Fibroblast of peridontal ligament (primary cell): Measurements from ENCODE around the gene CSHL1.
"Not testable (repeated sequence)": the region's sequence is repeated elsewhere in the genome, so short reads cannot be mapped to it uniquely, and the experiment has no call there.

Experiments used
- DNase-seq: peaks from one replicate; pipeline ENCODE4 v3.0.0-alpha.2; 2010; ENCODE audit errors: extremely low read depth

Gene CSHL1

GRCh38 chr17:63940584-63940983, 29.5 kb upstream of the CSHL1 start:
- DNase-seq: no peak

DNA sequence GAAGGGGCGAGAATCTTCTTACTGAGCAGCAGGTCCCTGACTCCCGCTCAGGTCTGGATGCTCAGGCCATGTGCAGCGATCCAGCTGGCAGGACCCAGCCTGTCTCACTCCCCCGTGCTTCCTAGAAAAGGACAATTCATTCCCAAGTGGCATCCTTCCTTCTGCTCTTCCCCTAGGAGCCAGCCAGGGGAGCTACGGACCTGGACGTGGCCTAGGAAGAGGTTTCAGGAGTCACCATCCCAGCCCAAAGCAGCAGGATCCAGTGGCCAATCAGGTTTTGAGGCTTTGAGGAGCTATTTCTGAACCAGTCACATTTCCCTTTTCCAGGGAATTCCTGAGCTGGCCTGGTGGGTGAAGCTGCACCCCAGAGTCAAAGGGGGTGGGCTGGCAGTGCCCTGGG, 28.8 kb upstream of the CSHL1 start:
- no peak for DNase-seq

DNA sequence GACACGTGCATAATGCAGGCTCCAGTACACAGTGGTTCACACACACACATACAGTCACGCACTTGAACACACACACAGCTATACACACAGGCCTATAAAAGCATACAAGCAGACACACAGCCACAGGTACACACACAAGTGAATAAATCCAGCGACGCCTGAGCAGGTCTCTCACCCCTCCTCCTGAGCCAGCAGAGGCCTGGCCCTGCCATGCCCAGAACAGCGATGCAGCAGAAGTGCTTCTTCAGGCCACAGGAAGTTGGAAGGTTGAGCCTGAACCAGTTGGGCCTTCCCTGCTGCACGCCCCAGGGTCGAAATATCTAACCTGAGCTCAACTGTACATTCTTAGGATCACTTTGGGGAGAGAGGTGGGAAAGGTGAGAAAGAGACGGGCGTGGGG, 28.3 kb upstream of the CSHL1 start:
- no peak for DNase-seq

GRCh38 chr17:63937920-63938319, 26.9 kb upstream of the CSHL1 start:
- DNase-seq: no peak

GRCh38 chr17:63937319-63937718, 26.3 kb upstream of the CSHL1 start:
- no peak for DNase-seq

- no peak for DNase-seq
Measured at GRCh38 chr17:63934183-63935112, 23.4 kb upstream of the CSHL1 start.

DNA sequence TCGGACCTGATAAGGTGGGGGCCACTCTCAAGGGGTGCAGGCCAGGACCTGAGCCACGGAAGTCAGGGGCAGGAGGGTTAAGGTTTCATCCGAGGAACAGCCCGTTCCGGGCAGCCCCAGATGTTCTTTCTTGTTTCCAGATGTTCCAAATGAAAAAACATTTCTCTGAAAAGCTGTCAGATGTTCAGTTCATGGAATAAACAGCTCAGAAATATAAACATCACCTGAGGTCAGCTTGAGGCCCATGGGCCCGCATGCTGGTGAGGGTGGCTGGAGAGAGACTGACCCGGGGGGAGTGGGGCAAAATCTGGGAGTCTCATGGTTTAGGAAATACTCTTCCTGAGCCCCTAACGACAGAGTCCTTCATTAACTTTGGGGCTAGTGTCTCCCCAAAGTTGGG, 22.5 kb upstream of the CSHL1 start:
- DNase-seq: no peak

- DNase-seq: no peak
Measured at GRCh38 chr17:63932721-63933120, 21.7 kb upstream of the CSHL1 start.

DNA sequence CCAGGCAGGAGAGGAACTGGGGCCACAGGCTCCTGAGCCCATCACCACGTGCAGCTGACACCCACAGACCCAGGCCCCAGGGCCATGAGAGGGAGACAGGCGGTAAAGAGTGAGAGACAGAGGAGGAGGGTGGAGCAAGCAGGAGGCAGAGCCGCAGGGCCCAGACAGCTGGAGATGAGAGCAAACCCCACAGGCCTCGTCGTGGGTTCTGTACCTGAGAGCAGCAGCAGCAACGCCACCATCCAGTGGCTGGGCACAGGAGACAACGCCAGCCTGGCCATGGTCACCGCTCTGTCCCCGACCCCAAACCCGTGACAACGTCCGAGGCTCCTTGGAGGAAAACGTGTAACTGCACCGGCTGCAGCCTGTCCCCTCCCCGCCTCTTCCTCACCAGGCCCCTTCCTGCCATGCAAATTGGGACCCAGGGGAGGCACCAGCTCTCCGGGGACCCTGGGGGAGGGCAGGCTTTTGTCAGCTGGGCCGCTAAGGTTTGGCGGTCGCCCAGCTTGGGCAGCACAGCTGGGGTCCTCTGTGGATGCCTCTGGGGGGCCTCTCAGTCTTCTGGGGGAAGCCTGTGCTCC, 21.0 kb upstream of the CSHL1 start, which contains the start of gene CD79B:
TSS of gene CD79B (minus strand) at position 351 of the 581 bp plus-strand sequence. CDS start at position 281, 70 bp downstream.
- no peak for DNase-seq

- DNase-seq: no peak
Measured at GRCh38 chr17:63930951-63931575, 20.0 kb upstream of the CSHL1 start.

DNA sequence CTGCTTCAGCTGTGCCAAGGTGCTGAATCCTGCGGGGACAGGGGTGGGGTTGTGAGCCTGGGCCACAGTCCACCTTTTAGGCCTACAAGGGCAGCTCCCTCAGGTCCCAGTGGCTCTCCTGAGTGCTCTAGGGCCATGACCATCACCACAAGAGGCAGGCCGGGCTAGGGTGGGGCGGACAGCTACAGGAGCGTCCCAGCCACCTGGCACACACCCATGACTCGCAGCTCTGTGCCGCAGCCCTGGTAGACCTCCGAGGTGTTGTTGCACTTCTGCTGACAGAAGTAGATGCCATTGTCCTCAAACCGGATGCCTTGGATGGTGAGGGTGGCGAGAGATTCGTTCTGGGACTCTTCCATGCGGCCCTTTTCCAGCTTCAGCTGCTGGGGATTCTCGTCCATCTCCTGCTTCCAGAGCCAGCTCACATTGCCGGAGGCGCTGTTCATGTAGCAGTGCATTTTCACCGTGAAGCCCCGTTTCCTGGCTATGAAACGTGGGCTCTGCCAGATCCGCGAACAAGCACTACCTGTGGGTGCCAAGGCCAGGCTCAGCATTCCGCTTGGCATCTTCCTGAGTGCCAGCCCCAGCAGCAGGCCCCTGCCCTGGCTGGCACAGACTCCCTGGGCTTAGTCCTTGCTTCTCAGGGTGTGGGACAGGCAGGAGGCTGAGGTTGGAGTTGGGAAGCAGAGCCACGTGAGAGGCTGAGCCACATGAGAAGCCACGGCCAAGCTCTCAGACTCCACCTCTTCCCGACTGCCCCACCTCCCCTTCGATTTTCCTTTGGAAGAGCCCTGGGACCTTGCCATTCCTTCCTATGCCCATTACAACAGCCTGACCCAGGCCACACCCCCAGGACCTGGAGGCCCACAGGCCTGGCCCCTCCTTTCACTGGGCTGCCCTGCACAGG, 19.1 kb upstream of the CSHL1 start:
- no peak for DNase-seq

GRCh38 chr17:63928966-63929695, 18.1 kb upstream of the CSHL1 start:
- DNase-seq: no peak

DNA sequence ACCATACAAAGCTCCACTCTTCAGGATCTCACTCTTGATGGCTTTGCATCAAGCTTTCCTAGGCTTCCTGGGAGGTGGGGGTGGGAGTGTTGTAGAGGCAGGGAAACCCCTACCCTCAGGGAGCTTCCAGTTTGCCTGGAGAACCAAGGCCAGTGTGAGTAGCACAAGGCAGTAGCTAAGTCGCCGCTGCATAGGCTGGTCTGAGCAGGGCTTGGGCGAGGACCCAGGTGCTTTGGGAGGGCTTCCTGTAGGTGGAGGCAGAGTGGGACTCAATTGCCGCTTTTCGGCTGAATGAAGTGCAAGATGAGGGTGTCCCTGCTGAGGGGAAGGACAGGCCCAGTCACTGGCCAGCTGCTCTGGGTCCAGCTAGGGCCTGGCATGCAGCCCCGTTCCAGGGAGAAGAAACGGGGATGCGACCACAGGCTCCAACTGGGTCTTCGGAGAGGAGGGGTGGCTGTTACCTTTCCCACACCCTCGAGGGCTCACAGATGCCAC, 17.2 kb upstream of the CSHL1 start:
- DNase-seq: no peak

DNA sequence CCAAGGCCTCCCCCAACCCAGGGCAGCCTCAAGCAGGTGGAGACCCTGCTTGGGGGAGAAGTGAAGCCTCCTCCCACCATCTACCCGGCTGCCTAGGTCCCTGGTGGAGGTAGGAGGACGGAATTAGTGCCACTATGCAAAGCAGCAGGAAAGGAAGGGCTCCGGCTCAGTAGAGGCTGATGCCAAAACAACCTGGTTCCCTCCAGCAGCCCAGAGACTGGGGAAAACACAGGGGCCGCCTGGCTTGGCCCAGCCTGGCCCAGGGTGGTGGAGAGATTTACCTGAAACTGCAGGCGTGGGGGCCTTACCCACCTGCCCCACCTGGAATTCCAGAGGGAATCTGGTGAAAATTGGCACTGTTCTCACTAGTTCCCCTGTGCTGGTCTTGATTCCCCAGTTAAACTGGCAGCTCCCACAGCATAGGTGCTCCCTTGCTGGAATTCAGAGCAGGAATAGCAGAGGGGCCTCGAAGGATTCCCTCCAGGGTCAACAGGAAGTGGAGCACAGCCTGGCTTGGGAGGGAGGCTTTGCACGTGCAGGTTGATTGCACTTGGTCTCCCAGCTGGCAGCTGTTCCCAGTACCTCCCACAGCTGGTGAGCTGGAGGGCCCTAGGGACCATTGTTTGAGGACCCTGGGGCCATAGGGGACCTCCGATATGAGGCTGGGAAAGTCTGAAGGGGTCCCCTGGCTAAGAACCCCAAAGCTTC, 16.6 kb upstream of the CSHL1 start:
- DNase-seq: no peak

DNA sequence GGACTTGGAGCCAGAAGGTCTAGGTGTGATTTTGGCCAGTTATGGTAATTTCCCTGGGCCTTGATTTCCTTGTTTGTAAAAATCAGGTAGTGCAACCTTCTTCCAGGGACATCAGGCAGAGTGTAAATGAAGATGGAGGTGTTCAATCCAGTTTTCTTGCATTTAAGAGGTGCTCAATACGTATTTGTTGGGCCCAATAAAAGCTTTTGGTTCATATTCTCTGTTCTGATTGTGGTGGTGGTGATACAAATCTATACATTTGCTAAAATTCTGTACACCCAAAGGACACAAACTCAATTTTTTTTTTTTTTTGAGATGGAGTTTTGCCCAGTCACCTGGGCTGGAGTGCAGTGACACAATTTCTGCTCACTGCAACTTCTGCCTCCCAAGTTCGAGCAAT, 15.1 kb upstream of the CSHL1 start:
- DNase-seq: no peak

DNA sequence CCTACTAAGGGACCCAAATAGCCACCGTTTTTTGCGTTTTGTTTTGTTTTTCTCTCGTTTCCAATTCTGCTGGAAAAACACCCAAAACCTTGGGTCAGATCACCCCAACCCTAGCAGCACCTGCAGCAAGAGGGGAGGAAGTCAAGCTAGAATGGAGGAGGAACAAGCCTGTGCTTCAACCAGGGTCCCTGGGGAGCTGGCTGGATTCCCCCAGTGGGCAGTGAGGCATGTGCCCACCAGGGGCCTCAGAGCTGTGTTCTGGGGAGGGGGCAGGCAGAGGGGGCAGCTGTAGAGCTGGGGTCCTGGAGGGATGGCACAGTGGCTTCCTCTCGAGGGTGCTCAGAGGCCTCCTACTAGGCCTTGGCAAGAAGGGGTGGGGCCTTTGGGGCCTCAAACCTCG, 14.6 kb upstream of the CSHL1 start:
- no peak for DNase-seq

GRCh38 chr17:63922402-63922801, 11.3 kb upstream of the CSHL1 start:
- DNase-seq: not testable (repeated sequence)

- DNase-seq: not testable (repeated sequence)
Measured at GRCh38 chr17:63920779-63921178, 9.7 kb upstream of the CSHL1 start.

GRCh38 chr17:63920050-63920449, 9.0 kb upstream of the CSHL1 start:
- DNase-seq: not testable (repeated sequence)

DNA sequence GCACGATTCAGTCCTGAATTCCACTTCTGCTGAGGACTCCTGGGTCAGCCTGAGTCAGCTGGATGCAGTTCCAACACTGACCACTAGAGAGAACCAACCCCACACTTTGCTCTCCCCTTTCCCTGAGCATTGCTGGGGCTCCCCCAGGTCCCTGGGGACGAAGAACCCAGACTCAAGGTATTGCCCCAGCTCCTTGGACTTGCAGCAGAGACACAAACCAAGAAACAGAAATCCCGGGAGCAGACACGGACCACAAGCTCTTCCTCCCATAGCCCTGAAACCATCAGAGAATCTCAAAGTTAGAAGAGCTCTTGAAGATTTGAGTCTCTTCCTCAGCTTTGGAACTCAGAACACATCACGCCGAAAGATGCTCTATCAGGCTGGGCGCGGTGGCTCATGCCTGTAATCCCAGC, 8.3 kb upstream of the CSHL1 start:
- DNase-seq: peak; percentile 57
